T-helper 2 cell treated with Interferon-gamma antibody and Interleukin-4, amounts not matched to agents 100 ng/mL and 5 ng/mL, for 36 hours (primary cell): Measurements from ENCODE around the gene KIAA1217. TPM values are rescaled to one million over a fixed set of nuclear protein-coding genes. Genes with fewer than 3 reads are reported as not detected.
"Not testable (repeated sequence)": the region's sequence is repeated elsewhere in the genome, so short reads cannot be mapped to it uniquely, and the experiment has no call there.

Experiments used
- intact Hi-C: fragments of 100-400 bp; cut with micrococcal nuclease; formaldehyde crosslinking; loops from one replicate; pipeline ENCODE4 v1.15.1; 2023
- total RNA-seq: library from RNA; stranded (reverse); gene quantifications from 2 replicates; pipeline ENCODE4 v1.2.3, GENCODE V29; 2022

Gene KIAA1217
- total RNA-seq, 1 donor from 2014 or later = 0.36 TPM

DNA sequence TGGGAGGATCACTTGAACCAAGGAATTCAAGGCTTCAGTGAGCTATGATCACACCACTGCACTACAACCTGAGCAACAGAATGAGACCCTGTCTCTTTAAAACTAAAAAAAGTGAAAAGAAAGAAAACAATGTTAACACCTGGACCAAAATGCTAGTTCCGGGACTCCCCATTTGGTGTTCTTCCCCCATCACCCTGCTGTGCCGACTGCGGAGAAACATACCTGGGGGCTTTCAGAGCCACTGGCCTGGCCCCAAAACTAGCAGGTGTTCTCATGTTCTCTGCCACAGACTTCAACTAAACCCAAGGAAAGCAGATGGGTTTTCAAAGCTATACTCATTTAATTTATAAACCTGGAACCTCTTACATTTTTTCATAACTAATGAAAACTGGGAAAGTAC lies 250.9 kb downstream of the KIAA1217 start:
- intact Hi-C loops = no loop called here

DNA sequence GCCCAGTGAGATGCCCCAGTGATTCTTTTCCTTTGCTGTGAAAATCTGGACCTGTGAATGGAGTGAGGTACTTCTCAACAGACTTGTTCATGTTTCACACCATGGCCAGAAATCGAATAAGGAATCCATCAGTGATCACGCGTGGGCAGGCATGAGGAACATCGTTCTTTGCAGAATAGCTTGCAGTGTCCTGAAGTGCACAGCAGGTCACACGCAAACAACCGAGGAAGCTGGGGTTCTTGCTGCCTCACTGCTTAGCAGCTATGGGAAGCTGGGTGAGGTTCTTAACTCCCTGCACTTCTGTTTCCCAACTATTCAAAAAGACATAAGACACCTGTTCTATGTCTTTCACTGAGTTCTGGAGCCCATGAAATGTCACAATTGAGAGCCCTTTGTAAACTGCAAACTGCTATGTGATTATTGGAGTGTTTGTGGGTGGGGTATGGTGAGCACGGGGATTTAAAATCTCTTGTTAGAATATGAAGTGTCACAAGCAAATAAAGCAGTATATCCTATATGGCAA lies 253.4 kb downstream of the KIAA1217 start:
- intact Hi-C loops = no loop called here

DNA sequence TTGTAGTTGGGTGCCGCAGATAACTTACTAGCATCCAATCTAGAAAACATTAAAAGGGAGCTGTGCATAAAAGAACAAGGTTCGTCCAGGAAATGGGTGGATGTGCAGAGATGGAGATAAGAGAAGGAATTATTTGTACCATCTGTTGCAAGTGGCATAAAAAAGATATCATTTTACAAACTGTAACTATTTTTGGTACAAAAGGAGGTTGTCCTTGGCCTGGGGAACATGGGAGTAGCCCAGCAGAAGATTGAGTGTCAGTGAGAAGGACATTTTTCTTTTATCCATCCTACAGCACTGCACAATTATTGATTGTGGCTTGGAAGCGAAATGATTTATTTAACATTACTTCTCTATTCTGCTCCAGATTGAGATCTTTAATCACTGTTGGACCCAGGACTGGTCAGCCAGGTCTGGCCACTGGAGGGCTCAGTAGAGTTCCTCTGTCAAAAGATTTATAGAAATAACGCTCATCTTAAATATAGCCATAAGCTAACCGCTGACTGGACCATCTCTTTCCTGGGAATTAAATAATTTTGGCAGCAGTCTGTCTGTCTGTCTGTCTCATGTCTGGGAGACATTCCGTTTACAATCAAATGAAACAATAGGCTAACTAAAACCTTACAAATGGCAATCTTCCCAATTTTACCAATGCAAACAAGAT lies 254.1 kb downstream of the KIAA1217 start:
- intact Hi-C loops = no loop called here

DNA sequence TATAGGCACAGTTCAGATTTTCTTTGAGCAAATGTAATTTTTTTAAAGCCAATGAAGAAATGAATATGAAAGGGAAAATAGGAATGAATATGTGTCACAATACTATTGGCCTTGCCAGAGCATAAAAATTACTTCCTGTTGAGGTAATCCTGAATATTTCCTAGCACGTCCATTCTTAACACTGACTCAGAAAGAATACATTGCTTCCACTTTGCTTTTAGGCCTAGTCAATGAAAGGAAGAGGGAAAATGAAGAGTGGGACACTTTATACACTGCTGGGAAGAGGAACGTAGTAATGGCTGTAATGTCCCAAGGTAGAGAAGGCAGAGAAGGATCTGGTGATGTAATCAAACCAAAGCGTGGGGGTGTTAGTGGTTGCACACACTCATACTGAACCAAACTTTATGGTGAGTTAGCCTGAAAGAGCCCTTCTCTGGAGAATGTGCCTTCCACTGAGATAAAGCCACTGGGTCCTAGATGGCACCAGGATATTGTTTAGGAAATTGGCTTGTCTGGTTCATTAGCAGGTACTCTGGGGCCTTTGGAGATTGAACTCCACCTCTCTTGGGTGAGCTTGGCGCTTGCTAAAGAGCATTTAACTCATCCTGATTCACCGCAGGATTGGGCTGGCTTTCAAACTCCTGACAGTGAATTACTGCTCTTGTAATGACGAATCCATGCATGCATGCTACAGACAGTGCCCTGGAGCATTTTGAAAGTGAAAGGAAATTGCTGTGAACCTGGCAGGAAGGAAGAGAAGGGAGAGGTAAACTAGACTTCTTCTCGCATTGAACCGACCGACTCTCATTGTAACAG lies 254.9 kb downstream of the KIAA1217 start:
- intact Hi-C loops = no loop called here

DNA sequence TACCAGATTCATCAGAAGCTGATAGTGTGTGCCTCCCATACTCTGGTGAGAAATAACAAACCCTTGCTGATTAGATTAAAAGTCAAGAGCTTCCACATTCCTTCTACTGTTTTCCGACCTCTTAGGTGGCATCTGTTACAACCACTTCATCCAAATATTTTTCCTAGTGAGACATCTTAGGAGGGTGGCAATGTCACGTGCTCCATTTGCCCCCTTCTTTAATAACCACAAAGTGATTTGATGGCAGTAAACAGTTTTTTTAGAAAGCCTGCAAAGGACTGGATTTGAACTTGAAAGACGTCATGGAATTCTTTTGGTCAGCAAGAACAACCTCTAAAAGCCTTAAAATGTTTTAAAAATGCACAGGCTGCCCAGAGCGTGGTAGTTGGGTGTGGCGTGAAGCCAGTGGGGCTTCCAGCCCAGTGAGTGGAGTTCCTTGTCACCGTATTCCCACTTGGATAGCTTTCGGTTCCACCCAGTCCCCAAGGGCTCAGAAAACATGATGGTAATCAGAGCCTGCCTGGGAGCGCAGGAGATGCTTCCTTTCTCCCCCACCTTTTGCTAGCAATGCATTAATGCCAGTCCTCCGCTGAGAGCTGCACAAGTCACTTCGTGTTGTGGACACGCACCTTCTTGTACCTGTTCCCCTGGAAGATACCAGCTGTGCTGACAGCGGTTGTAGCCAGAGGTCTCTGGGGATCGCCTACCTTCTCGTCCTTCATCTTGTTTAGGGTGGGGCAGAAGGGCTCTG lies 256.4 kb downstream of the KIAA1217 start:
- intact Hi-C loops = no loop called here

DNA sequence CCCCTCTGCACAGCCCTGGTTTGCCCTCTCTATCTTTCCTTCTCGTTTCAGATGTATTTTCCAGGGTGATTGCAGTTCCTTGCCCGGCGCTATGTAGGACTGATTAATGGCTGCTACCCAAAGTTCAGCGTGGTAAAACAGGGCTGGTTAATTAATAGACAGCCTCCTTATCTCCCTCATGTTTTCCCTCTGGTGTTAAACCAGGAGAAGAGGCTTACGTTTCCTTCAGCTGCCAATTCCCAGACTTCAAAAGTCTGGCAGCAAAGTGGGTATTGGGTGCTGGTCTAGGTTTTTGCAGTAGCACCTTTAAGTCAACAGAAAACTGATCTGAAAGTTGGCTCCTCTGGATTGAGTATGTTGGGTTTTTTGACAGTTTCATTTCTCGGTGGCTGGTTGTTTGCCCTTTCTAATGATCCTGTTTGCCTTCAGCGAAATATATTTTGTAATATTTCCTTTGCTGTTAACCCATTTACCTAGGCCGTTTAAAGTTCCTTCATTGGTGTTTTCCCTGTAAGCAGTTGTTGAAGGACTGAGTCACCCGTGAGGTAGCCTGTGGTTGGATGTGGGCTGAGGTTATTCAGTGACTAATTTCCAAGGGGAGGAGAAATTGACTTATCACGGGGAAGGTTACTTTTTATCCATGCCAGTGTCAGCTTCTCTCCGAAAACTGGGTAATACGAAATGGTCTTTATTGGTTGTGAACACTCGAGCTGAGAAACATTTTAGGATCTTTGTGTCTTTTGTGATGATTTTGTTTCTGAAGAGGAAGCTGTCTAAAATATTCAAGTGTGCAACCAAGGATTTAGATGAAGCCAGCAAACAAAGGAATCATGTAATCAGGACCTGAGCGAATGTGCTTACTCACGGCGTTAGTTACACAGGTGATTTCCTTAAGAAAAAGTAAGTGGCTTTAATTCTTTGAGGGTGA lies 257.2 kb downstream of the KIAA1217 start:
- intact Hi-C loops = no loop called here

DNA sequence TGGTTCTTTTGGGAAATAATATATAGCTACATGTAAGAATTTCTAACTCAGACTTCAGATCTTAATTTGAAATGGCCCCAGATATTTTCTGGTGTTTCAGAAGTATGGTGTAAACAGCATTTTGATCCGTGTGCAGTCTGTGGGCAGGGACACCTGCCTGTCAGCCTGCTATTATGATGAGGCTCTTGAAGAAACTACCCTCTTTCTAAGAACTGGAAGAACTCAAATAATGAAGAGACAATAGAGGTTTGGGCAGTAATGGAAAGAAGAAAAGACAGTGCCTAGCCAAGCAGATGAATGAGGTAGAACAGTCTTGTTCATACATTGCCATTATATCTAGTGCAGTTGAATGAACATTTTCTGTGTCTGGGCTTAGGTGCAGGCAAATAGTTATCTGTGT lies 258.2 kb downstream of the KIAA1217 start:
- intact Hi-C loops = no loop called here

DNA sequence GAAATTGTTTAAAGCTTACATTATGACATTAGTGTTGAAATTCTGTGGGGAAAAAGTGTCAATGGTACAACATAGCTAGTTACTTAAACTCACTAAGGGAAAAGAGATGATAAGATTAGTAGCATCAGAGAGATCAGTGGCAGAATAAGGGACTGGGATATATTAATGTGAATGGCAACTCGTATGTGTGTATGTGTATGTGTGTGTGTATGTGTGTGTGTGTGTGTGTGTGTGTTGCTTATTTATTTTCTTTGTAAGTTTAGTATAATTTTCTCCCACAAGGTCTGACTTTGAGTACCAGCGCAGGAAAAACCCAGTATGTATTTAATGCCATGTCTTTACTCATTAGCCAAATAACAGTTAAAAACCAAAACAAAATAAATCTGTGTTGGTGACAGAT lies 258.7 kb downstream of the KIAA1217 start:
- intact Hi-C loops = no loop called here

DNA sequence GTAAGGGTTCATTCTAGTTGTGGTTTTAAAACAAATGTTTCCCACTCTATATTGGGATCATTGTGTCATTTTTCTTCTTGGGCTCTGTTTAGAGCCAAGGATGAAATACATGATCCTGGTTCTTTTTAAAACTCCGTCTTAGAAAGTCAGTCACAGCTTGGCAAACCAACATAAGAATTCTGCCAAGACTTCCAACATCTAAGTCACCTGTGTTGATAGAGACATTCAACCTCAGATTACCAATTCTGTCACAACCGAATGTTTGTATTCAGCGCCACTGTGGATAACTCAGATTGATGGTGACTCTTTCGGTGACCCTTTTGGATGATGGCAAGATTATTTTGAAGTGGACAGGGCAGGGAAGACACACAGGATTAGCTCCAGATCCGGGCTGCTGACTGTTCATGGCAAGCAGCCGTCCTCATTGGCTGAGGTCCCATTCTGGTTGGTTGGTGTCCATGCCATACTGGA lies 259.4 kb downstream of the KIAA1217 start:
- intact Hi-C loops = no loop called here

DNA sequence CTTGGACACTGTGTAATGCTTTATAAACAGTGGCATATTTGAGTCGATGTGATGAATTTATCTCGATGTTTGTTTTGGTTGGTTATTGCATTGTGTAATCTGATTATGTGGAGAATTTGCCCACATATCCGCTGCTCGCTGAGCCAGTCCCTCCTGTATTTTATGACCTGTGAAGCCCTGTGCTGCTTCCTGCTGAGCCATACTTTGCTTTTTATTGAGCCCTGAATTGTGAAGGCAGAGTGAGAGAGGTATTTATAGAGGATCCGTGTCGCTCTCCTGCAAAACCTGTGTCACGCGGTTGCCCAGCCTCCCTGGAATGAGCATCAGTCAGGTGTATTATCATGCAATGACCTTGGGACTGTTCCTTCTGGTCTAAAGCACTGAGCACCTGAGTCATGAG lies 261.1 kb downstream of the KIAA1217 start:
- intact Hi-C loops = no loop called here

DNA sequence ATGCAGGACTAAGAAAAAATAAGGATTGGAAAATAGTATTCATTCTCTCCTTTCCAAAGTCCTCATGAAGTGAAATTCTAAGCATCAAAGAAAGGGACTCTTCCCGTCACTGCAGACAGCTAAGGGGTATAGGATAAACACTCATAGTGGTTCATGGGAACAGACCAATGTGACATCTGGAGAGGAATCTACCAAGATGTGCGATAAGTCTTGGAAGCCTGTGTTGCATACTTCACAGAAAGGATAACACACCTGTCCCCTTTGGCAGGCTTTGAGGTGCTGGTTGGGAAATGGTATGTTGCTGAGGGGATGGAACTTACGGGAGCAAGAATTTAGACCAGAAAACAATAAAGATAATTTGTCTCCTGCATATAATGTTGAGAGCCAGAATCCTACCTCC lies 266.7 kb downstream of the KIAA1217 start:
- intact Hi-C loops = no loop called here

DNA sequence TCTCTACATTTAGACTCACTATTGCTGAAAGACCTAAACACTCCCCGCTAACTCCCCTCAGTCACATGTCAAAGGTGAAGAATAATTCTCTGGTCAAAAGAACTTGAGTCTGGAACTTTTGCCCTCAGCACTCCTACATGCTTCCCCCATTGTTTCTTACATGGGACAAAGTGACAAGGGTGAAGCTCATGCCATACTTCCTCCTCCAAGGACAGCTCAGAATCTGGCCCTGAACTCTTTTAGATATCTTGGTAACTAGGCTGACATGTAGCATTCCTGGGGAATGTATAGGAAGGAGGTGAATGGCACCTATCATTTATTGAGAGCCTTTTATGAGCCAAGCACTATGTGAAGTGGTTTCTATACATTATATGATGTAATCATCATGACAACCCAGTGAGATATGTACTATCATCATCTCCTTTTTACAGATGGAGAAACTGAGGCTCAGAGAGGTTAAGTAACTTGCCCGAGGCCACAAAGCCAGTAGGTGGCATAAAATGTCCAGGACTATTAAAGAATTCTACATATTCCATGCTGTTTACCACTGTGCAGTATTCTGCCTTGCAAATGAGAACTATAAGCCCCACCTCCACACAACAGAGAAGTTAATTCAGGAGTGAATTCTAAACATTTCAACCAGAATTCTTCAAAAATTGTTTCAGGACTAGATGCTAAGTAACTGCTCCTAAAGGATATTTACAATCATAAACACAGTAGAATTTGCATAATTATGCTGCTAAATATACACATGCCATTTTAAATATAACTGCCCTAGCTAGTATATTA lies 268.2 kb downstream of the KIAA1217 start:
- intact Hi-C loops = no loop called here

DNA sequence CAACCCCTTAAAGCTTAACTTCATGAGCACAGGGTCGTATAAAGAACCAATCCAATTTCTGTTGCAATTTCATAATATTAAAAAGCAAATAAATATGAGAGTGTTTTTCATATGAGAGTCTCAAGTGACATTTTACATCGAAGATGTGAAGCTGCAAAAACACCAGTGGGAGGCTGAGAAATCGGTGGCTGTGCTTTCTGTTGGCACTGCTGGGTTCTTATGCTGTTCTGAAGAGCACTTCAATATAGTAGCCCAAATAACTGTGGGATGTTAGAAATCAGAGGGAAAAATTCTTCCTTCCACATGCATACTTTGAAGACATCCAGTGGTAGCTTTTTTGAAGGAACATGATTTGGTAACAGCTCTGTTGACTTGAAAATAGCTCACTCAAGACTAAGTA lies 269.0 kb downstream of the KIAA1217 start:
- intact Hi-C loops = no loop called here

DNA sequence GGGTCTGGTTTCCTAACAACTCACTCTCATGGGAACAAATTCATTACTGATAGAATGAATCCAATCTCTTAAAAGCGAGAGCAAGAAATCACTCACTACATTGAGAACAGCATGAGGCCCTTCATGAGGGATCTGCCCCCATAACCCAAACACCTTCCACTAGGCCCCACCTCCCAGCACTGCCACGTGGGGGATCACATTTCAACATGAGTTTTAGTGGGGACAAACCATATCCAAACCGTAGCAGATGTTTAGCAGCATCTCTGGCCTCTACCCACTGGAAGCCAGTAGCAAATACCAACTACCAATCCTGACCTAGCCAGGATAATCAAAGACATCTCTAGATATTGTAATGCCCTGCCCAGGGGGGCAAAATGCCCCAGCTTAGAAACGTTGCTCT lies 270.9 kb downstream of the KIAA1217 start:
- intact Hi-C loops = no loop called here

DNA sequence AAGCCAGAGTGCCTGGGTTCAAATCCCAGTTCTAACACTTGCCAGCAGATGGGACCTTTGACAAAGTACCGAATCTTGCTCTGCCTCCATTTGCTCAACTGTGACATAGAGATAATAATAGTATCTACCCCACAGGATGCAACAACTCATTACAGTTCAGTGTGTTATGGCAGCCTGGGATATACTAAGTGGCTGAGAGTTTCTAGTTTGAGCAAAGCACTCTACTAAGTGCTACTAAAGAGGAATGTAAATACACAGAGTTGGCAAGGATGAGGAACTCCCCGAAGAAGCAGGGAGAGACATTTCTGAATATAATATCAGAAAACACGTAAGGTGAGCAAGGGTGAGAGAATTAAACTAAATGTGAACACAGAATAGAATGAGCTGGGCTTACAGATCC lies 271.5 kb downstream of the KIAA1217 start:
- intact Hi-C loops = no loop called here

DNA sequence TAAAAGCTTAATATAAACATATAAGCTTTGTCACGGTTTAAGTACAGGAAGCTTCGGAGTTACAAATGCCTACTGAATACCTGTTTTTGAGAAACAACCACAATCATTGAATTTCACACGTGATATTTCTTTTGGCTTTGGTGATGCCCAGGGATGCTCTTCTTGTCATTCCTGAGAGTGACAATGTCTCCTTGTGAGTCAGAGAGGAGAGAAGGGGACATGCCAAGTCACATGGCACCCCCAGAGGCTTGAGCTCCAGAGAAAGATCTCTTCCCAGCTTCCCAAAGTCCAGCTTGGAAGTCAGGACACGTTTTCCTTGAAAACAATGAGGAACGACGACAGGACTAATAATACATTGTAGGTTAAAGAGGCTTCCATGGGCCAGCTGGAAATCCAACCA lies 272.3 kb downstream of the KIAA1217 start:
- intact Hi-C loops = no loop called here

DNA sequence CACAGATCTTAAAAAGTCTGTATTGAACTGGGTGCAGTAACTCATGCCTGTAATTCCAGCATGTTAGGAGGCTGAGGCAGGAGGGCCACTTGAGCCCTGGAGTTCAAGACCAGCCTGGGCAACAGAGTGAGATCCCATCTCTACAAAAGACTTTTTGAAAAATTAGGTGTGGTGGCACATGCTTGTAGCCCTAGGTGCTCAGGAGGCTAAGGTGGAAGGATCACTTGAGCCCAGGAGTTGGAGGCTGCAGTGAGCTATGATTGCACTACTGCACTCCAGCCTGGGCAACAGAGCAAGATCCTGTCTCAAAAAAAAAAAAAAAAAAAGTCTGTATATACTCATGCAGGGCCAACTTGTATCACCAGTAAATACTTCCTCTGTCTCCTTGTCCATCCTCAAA lies 273.8 kb downstream of the KIAA1217 start:
- intact Hi-C loops = not testable (repeated sequence)

DNA sequence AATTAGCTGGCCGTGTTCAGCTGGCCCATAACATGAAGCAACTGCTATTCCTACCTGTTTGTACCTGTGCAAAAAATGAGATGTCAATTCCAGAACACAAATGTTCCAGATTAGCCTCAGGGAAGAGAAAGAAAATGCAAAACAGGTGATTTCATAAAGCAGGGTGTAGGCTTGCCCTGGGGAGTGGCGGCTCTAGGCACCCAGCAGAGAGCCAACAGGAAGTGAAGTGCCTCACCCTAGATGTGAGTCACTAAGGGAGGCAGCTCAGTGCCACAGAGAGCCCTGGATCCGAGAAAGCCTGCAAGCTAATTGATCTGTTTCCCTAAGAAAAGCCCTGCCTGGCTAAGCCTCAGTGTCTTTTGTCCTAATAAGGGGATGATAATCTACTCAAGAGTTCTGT lies 274.8 kb downstream of the KIAA1217 start:
- intact Hi-C loops = no loop called here

DNA sequence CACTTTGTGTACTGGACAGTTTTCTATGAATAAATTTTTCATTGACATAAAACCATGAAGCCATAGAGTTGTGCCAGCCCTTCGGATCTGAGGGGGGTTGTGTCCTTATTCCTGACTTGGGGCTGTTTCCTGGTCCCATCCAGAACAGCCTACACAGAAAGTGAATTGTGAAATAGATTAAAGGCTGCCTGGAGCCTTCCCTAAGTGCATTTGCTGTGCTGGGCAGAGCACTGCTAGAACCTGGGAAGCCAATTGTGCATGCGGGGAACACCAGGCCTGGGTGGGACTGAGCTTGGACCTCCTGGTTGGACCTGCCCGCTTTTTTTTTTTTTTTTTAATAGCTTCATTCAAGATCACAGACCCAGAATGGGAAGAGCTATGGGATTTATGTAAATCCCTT lies 275.8 kb downstream of the KIAA1217 start:
- intact Hi-C loops = no loop called here

DNA sequence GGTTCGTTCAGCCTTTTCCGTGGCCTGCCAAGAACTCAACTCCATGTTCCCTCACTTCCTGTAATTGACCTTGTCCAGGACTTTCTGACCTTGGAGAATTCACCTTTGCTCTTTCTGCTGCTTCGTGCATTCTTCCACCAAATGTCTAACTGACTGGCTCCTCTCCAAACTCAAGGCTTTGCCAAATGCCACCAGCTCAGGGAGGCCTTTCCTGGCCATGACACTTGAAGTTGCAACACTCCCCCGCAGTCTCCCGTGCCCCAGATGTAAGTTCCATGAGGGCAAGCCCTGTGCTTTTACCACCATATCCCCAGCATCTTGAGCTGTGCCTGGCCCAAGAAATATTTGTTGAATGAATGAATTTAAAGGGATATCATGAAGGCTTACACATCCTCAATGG lies 276.4 kb downstream of the KIAA1217 start:
- intact Hi-C loops = no loop called here
